ENCODE measurements around the gene CCDC12. TPM values are rescaled to one million over a fixed set of nuclear protein-coding genes. Genes with fewer than 3 reads are reported as not detected.

CCDC12 gene
- total and polyA plus RNA-seq, 2 of the 13 experiments (the other 11 are each of a cell fraction or from before 2014, with no cell fraction given), result 30.1 to 49.5 TPM

GRCh38 chr3:46946856-46947545, 29.5 kb downstream of the CCDC12 start (continued):
- TF ChIP-seq RARA (CRISPR knock-in tag; IDR thresholded peaks at IDR 0.05) (peak; percentile 52; the same call in 1 of the 2 replicates), RFXANK (CRISPR knock-in tag; IDR thresholded peaks at IDR 0.05) (no peak), ZNF367 (CRISPR knock-in tag; IDR thresholded peaks at IDR 0.05; ENCODE audit: borderline replicate concordance) (no peak), RXRA (CRISPR knock-in tag; IDR thresholded peaks at IDR 0.05) (peak; percentile 30; the same call in 1 of the 2 replicates), TOPORS (CRISPR knock-in tag; IDR thresholded peaks at IDR 0.05) (no peak), ETV5 (CRISPR knock-in tag; IDR thresholded peaks at IDR 0.05; ENCODE audit: borderline replicate concordance) (peak; percentile 59; the same call in 1 of the 2 replicates), ZNF496 (CRISPR knock-in tag; IDR thresholded peaks at IDR 0.05; ENCODE audit: insufficient replicate concordance) (no peak), BRD4 (CRISPR knock-in tag; IDR thresholded peaks at IDR 0.05) (no peak)
- TF ChIP-seq, protein P1, sequence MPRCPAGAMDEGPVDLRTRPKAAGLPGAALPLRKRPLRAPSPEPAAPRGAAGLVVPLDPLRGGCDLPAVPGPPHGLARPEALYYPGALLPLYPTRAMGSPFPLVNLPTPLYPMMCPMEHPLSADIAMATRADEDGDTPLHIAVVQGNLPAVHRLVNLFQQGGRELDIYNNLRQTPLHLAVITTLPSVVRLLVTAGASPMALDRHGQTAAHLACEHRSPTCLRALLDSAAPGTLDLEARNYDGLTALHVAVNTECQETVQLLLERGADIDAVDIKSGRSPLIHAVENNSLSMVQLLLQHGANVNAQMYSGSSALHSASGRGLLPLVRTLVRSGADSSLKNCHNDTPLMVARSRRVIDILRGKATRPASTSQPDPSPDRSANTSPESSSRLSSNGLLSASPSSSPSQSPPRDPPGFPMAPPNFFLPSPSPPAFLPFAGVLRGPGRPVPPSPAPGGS (CRISPR knock-in tag; IDR thresholded peaks at IDR 0.05), result no peak

GRCh38 chr3:46946416-46946815, 30.1 kb downstream of the CCDC12 start:
- FAIRE-seq, result no peak
- in situ Hi-C loops (cut with HindIII; ENCODE audit: extremely low pct_ligation_motif_present, low pct_unique_long_range_greater_than_20kb), result no loop called here
- H3K27ac ChIP-seq (ENCODE audit: extremely low read length, insufficient read depth, low read length), result no peak overlapping the region
- TF ChIP-seq, protein P2, sequence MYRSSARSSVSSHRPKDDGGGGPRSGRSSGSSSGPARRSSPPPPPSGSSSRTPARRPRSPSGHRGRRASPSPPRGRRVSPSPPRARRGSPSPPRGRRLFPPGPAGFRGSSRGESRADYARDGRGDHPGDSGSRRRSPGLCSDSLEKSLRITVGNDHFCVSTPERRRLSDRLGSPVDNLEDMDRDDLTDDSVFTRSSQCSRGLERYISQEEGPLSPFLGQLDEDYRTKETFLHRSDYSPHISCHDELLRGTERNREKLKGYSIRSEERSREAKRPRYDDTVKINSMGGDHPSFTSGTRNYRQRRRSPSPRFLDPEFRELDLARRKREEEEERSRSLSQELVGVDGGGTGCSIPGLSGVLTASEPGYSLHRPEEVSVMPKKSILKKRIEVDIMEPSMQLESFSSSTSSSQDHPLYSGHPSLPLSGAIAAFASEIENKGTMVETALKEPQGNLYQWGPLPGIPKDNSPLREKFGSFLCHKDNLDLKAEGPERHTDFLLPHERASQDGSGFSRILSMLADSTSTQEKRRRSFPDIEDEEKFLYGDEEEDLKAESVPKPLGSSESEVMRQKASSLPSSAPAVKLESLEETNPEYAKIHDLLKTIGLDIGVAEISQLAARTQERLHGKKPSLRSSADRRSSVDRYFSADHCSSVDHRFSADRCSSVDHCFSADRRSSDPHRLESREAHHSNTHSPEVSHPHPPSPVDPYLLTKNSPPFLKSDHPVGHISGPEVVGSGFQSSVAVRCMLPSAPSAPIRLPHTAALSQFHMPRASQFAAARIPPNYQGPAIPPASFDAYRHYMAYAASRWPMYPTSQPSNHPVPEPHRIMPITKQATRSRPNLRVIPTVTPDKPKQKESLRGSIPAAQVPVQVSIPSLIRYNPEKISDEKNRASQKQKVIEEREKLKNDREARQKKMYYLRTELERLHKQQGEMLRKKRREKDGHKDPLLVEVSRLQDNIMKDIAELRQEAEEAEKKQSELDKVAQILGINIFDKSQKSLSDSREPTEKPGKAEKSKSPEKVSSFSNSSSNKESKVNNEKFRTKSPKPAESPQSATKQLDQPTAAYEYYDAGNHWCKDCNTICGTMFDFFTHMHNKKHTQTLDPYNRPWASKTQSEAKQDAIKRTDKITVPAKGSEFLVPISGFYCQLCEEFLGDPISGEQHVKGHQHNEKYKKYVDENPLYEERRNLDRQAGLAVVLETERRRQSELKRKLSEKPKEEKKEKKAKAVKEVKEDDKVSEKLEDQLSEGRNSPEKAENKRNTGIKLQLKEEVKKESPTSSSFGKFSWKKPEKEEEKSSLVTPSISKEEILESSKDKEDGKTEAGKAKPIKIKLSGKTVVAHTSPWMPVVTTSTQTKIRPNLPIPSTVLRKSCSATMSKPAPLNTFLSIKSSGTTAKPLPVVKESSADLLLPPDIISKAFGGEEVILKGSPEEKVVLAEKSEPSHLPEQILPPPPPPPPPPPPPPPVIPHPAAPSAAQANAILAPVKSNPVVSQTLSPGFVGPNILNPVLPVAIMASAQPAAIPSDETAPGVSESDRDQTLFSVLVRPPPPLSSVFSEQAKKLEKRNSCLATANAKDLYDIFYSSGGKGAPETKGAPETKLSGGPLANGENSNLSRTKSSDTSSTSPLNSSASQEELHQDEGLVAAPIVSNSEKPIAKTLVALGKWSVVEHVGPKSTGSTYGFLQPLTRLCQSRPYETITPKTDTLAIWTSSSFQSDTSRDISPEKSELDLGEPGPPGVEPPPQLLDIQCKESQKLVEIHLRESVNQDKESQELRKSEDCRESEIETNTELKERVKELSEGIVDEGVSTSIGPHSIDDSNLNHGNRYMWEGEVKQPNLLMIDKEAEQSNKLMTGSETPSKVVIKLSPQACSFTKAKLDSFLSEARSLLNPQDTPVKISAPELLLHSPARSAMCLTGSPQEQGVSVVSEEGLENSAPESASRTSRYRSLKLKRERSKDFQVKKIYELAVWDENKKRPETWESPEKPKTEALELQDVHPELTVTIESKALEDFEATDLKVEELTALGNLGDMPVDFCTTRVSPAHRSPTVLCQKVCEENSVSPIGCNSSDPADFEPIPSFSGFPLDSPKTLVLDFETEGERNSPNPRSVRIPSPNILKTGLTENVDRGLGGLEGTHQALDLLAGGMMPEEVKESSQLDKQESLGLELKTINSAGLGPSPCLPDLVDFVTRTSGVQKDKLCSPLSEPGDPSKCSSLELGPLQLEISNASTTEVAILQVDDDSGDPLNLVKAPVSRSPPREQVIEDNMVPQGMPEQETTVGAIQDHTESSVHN (CRISPR knock-in tag; IDR thresholded peaks at IDR 0.05), result no peak
- TF ChIP-seq ZNF207 (IDR thresholded peaks at IDR 0.05; ENCODE audit: borderline replicate concordance) (no peak), MXD1 (CRISPR knock-in tag; IDR thresholded peaks at IDR 0.05) (no peak), MIER2 (CRISPR knock-in tag; IDR thresholded peaks at IDR 0.05) (no peak)

More at GRCh38 chr3:46946416-46946815, 30.1 kb downstream of the CCDC12 start:
- no peak for ATAC-seq
- H2AFZ ChIP-seq (ENCODE audit: low read length), result no peak overlapping the region
- H3K36me3 ChIP-seq (replicated peaks in 1 of 2; ENCODE audit: control insufficient read depth in 1 of 2, insufficient read depth in 2 of 2, low read length in 2 of 2), result peaks cover 2 to 16% of the 10 kb centered on the region in 2 experiments; a peak in 3 of 5 replicates
- H3K4me2 ChIP-seq (ENCODE audit: low read depth, low read length), result no peak overlapping the region
- peaks cover 84% of the 10 kb centered on the region for H3K79me2 ChIP-seq (ENCODE audit: insufficient read depth, low read length)
- no TSS peak for BruUV-seq (replicated peaks)
- H3K4me3 ChIP-seq (replicated peaks in 1 of 3; ENCODE audit: insufficient read depth in 1 of 3, low read depth in 2 of 3, low read length in 3 of 3), result no peak overlapping the region
- intact Hi-C loops (cut with micrococcal nuclease; ENCODE audit: unreplicated experiment), result no loop called here
- no peak for DNase-seq (ENCODE audit: low spot score)
- H3K9me3 ChIP-seq (ENCODE audit: low read length), result no peaks in the 10 kb centered on the region
- H3K4me1 ChIP-seq (ENCODE audit: insufficient read depth, low read length), result peaks cover 99% of the 10 kb centered on the region
- POLR2A ChIA-PET, result interaction anchor here (3.0 kb wide), 2 partner anchors 10 to 29 kb away, joined by 14 to 34 read pairs; partner anchors contain the start of gene CCDC12
- no peaks in the 10 kb centered on the region for H3K27me3 ChIP-seq (ENCODE audit: control insufficient read depth in 1 of 2, insufficient read depth in 2 of 2, low read length in 2 of 2)
- H3K9ac ChIP-seq (ENCODE audit: insufficient read depth, low read depth, low read length), result no peak overlapping the region
- 92% methylated on average over 6 of the region's 6 CpGs for WGBS (ENCODE audit: low lambda C conversion rate)
- H4K20me1 ChIP-seq (ENCODE audit: insufficient read depth, low read length), result peaks cover 50% of the 10 kb centered on the region
- CTCF ChIA-PET (ENCODE audit: low intra/inter-chr PET ratio, low total read pairs), result interaction anchor here (0.9 kb wide), 1 partner anchor 23 kb away, joined by 3 read pairs; no protein-coding TSS in a partner anchor
